Stimulated activated CD4-positive, alpha-beta T cell treated with anti-CD3 and anti-CD28 coated beads, Interleukin-1b, Interleukin-23, amount 100 ng/mL, for 4 hours (primary cell): ENCODE measurements around the gene ATP5PF.
"Not testable (repeated sequence)": the region's sequence is repeated elsewhere in the genome, so short reads cannot be mapped to it uniquely, and the experiment has no call there.

Source experiments
- DNase-seq, 2 donors: peaks; one replicate each; pipeline ENCODE4 v3.0.0-alpha.2; 2020; ENCODE audit warnings: low read depth in 2 of 2

The ATP5PF gene

GRCh38 chr21:25734904-25735645 is at the start of gene ATP5PF, which contains the start of gene GABPA:
Gene ATP5PF (minus strand): TSS chr21:25734904. CDS start chr21:25729794, 5,110 bp downstream.
Gene GABPA (plus strand): TSS chr21:25734972. CDS start chr21:25741599, 6,627 bp downstream.
- peak; percentile 97 to 98 for DNase-seq

DNA sequence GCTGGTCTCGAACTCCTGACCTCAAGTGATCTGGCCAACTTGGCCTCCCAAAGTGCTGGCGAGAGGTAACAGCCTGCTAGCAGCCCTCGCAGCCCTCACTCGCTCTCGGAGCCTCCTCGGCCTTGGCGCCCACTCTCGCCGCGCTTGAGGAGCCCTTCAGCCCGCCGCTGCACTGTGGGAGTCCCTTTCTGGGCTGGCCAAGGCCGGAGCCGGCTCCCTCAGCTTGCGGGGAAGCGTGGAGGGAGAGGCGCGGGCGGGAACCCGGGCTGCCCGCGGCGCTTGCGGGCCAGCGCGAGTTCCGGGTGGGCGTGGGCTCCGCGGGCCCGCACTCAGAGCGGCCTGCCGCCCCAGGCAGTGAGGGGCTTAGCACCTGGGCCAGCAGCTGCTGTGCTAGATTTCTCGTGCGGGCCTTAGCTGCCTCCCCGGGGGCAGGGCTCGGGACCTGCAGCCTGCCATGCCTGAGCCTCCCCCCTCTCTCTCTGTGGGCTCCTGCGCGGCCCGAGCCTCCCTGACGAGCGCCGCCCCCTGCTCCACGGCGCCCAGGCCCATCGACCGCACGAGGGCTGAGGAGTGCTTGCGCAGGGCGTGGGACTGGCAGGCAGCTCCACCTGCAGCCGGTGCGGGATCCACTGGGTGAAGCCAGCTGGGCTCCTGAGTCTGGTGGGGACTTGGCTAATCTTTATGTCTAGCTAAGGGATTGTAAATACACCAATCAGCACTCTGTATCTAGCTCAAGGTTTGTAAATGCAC is 43.6 kb upstream of the ATP5PF start:
- DNase-seq: not testable (repeated sequence)

DNA sequence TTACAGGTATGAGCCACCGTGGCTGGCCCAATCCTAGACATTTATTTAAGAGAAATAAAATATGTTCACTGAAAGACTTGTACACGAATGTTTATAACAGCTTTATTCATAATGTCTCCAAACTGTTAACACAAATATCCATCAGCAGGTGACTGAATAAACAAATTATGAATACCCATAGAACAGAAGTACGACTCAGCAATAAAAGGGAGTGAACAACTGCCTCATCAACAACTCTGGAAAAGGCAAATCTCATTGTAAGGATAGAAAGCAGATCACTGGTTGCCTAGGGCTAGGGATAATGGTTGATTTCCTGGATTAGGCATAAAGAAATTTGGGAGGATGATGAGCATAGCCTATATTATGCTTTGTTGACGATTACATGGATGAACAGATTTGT is 41.7 kb upstream of the ATP5PF start:
- DNase-seq: no peak

DNA sequence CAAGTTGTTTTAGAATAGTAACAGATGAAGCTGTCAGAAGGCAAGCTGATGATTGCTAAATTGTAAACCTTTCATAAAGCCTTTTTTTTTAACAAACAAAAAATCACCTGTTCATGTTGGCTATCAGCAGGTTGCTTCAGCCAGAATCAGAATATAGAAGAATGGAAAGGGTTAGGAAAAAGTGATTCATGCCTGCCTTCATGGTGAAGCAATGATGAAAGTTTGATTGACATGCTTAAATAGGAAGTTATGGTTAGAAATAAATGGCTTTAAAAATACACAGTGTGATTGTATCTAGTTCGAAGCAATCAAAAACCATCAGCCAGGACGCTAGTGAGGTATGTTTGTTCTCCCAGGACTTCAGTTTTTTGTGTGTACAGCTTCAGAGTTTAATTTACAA is 38.0 kb upstream of the ATP5PF start:
- DNase-seq: no peak

GRCh38 chr21:25767921-25768320 is 33.2 kb upstream of the ATP5PF start:
- DNase-seq: no peak

DNA sequence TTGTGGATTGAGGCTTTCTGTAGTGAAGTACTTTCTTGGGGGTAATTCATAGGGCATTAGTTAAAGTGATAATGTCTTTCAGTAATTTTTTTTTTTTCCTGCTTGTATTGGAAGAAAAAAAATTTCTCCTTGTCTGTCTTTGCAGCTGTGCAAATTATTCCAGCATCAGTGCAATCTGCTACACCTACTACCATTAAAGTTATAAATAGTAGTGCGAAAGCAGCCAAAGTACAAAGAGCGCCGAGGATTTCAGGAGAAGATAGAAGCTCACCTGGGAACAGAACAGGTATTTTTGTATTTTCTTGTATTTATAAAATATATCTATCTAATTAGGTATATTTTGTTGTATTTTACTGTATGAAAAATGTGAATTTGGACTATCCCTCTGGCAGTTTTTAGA is 29.4 kb upstream of the ATP5PF start:
- DNase-seq: no peak

GRCh38 chr21:25760677-25761076 is 26.0 kb upstream of the ATP5PF start:
- no peak for DNase-seq

DNA sequence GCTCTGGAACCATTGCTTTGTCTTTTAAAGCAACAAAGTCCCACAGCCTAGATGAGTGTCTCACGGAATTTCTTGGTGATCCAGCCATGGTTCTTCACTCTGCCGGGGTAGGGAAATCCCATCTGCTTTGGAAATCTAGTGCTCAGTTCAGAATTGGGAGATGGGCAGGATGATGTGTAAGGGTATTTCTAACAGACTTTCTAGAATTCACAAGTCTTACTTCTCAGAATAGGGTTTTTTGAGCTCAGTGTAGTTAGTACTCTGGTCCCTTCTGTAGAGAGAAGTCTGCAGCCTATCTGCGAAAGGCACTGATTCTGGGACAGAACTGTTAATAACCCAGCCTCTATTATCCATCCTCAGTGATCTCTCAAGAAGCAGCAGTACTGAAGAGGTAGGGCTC is 25.4 kb upstream of the ATP5PF start:
- DNase-seq: no peak

GRCh38 chr21:25759573-25759972 is 24.9 kb upstream of the ATP5PF start:
- DNase-seq: no peak

GRCh38 chr21:25757531-25757930 is 22.8 kb upstream of the ATP5PF start:
- DNase-seq: no peak

GRCh38 chr21:25756190-25756932 is 21.7 kb upstream of the ATP5PF start:
- DNase-seq: no peak

DNA sequence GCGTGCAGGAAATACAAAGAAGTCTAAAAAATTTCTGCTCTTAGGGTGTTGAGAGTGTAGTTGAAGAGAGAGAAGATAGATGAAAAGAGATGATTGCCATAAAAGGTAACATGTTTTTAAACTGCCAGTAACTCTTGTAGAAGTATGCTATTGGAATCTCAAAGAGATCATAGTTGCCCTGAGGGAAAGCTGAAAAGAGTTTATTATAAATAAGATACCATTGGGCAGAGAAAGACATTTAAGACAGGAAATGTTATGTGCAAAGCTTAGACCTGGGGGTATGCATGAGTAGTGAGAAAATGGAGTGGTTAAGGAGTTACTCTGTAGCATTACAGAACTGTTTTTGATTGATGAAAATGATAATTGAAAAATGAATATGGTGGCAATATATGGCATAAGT is 17.7 kb upstream of the ATP5PF start:
- DNase-seq: no peak

GRCh38 chr21:25750085-25750484 is 15.4 kb upstream of the ATP5PF start:
- DNase-seq: no peak

- DNase-seq: no peak
These were observed 10.2 kb upstream of the ATP5PF start for GRCh38 chr21:25744854-25745253.

- no peak for DNase-seq
These were observed 8.2 kb upstream of the ATP5PF start for GRCh38 chr21:25742900-25743299.

- DNase-seq: no peak
These were observed 2.7 kb upstream of the ATP5PF start for GRCh38 chr21:25737421-25737820.

- peak; percentile 53 to 77 for DNase-seq
These were observed 1.2 kb upstream of the ATP5PF start for GRCh38 chr21:25735646-25736597.

DNA sequence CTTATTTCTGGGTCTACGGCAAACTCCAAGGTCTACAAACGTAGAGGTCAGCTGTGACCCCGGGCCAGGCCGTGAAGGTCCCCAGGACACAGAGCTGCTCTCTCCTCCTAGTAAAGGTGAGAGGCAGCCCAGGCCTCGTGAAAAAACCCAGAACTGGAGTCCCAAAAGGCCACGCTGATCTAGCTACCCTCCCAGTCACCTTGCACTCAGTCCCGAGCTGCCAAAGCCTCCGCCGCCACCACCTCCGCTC is 125 bp downstream of the ATP5PF start:
- DNase-seq: peak in 1 of 2 donors; percentile 35

GRCh38 chr21:25733859-25734653 is 648 bp downstream of the ATP5PF start:
- no peak for DNase-seq

DNA sequence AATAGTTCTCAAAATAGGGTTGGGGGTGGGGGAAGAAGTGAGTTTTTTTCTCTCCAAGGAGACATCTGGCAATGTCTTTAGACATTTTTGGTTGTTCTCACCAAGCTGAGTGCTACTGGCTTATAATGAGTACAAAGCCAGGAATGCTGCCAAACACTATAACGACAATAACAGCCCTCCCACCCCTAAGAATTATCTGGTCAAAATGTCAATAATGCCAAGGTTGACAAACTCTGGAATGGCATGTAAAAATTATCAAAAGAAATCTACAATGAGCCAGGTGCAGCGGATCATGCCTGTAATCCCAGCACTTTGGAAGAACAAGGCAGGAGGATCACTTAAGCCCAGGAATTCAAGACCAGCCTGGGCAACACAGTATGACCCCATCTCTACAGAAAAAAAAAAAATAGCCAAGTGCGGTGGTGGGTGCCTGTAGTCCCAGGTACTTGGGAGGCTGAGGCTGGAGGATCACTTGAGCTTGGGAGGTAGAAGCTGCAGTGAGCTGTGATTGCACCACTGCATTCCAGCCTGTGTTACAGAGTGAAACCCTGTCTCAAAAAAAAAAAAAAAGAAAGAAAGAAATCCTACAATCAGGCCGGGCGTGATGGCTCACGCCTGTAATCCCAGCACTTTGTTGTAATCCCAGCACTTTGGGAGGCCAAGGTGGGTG is 2.5 kb downstream of the ATP5PF start:
- no peak for DNase-seq
